SU-DHL-6 (cell line): ENCODE data around the gene ETS1.
A peak's percentile ranks its signal among the peaks of the same experiment; 100 is the strongest.

Experiments
- H2AFZ ChIP-seq: fragments of 200-600 bp; sonication (generic); 2 replicates; pipeline ENCODE4 v1.6.1; 2014; ENCODE audit warnings: low read depth, mild to moderate bottlenecking, moderate library complexity, mixed read lengths, antibody characterized with exemption, low read length; ENCODE audit not compliant: severe bottlenecking
- H3F3A ChIP-seq: fragments of 200-600 bp; shearing (Covaris generic); 2 replicates; pipeline ENCODE4 v1.6.0; 2016; ENCODE audit warnings: antibody characterized with exemption, mild to moderate bottlenecking; ENCODE audit not compliant: insufficient read depth
- H3K27ac ChIP-seq: fragments of 200-600 bp; sonication (generic); 2 replicates; pipeline ENCODE4 v1.5.1; 2016; ENCODE audit warnings: low read depth, mild to moderate bottlenecking, low read length, moderate library complexity, mixed read lengths
- H3K27me3 ChIP-seq: fragments of 200-600 bp; sonication (generic), shearing (Covaris generic); 2 replicates; pipeline ENCODE4 v1.6.0; 2014; ENCODE audit warnings: mild to moderate bottlenecking, low read length
- H3K36me3 ChIP-seq: fragments of 200-600 bp; sonication (generic); 2 replicates; pipeline ENCODE4 v1.6.1; 2014; ENCODE audit warnings: mild to moderate bottlenecking, low read length, mixed read lengths
- H3K4me2 ChIP-seq: fragments of 300-600, 200-600 bp; shearing (Covaris generic), sonication (generic); 2 replicates; pipeline ENCODE4 v1.6.0; 2014; ENCODE audit warnings: low read length, low read depth, mild to moderate bottlenecking; ENCODE audit not compliant: poor library complexity, severe bottlenecking
- H3K4me3 ChIP-seq: fragments of 200-600 bp; sonication (generic); 2 replicates; pipeline ENCODE4 v1.5.1; 2014; ENCODE audit warnings: antibody characterized with exemption, low read length, mild to moderate bottlenecking, mixed read lengths; ENCODE audit not compliant: insufficient read depth, poor library complexity, severe bottlenecking
- H3K79me2 ChIP-seq: fragments of 200-600 bp; sonication (generic); 2 replicates; pipeline ENCODE4 v1.6.1; 2014; ENCODE audit warnings: mild to moderate bottlenecking, low read length, moderate library complexity; ENCODE audit not compliant: insufficient read depth
- H3K9ac ChIP-seq: fragments of 200-600 bp; sonication (generic); 2 replicates; pipeline ENCODE4 v1.7.0; 2014; ENCODE audit warnings: mild to moderate bottlenecking, low read length
- H3K9me2 ChIP-seq: fragments of 200-600 bp; sonication (generic); replicated peaks from 2 replicates; pipeline ENCODE4 v1.6.1; 2014; ENCODE audit warnings: low read length; ENCODE audit not compliant: insufficient read depth
- H3K9me3 ChIP-seq: fragments of 200-600 bp; sonication (generic); 2 replicates; pipeline ENCODE4 v1.6.1; 2014; ENCODE audit warnings: low read length, mixed read lengths; ENCODE audit not compliant: insufficient read depth
- H4K20me1 ChIP-seq: fragments of 200-600 bp; sonication (generic); 2 replicates; pipeline ENCODE4 v1.6.1; 2014; ENCODE audit warnings: low read depth, mild to moderate bottlenecking, antibody characterized with exemption, low read length, moderate library complexity, mixed read lengths
- EZH2phosphoT487 ChIP-seq: fragments of 200-600 bp; sonication (generic), shearing (Covaris generic); conservative IDR thresholded peaks from 2 replicates; pipeline ENCODE4 v1.6.1; 2018; ENCODE audit warnings: mild to moderate bottlenecking, antibody characterized with exemption, low read length, moderate library complexity, mixed read lengths
- TF ChIP-seq, protein P1 (sequence below): fragments of 200-600 bp; sonication (generic); IDR thresholded peaks from one replicate; pipeline ENCODE4 v1.5.1; 2017; ENCODE audit warnings: antibody characterized with exemption, mild to moderate bottlenecking, low read length, moderate library complexity; ENCODE audit not compliant: insufficient read depth, poor library complexity, severe bottlenecking

Gene ETS1

GRCh38 chr11:128487978-128488377, 99.4 kb downstream of the ETS1 start:
- Histone ChIP-seq H3K36me3 (peaks cover 18% of the 10 kb centered on the region; the same call in 1 of the 2 replicates), H3K4me2 (no peak overlapping the region), H3K9me2 (no peaks in the 10 kb centered on the region), H3K79me2 (peaks cover 47% of the 10 kb centered on the region), H3F3A (peaks cover 31% of the 10 kb centered on the region), H2AFZ (no peak overlapping the region), H3K9ac (no peak overlapping the region), H3K4me3 (no peak overlapping the region), H3K9me3 (no peaks in the 10 kb centered on the region), H3K27me3 (no peaks in the 10 kb centered on the region), H3K27ac (no peak overlapping the region), H4K20me1 (no peaks in the 10 kb centered on the region)
- TF ChIP-seq, protein P1, sequence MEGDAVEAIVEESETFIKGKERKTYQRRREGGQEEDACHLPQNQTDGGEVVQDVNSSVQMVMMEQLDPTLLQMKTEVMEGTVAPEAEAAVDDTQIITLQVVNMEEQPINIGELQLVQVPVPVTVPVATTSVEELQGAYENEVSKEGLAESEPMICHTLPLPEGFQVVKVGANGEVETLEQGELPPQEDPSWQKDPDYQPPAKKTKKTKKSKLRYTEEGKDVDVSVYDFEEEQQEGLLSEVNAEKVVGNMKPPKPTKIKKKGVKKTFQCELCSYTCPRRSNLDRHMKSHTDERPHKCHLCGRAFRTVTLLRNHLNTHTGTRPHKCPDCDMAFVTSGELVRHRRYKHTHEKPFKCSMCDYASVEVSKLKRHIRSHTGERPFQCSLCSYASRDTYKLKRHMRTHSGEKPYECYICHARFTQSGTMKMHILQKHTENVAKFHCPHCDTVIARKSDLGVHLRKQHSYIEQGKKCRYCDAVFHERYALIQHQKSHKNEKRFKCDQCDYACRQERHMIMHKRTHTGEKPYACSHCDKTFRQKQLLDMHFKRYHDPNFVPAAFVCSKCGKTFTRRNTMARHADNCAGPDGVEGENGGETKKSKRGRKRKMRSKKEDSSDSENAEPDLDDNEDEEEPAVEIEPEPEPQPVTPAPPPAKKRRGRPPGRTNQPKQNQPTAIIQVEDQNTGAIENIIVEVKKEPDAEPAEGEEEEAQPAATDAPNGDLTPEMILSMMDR = no peak
- TF ChIP-seq EZH2phosphoT487 = no peak

DNA sequence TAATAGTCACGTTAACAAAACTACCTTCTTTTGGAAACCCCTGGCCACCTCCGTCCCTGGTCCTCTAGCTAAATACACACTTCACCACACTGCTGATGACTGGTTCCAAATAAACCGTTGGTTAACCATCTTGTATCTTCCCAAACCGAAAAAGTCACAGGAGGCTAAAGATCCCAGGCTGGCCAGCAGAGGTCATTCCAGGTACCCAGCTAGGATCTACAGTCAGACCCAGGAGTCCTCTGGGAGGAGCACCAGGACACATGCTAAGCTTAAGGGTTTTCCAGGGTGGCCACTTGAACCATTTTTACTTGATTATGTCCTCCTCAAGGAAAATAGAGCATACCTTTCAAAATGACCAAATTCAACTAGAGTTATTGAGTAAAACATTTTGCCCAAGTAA, 103.2 kb downstream of the ETS1 start:
- Histone ChIP-seq H3K9ac (peak overlapping the region; percentile 48; the same call in 1 of the 2 replicates), H3F3A (peaks cover 51% of the 10 kb centered on the region), H2AFZ (no peak overlapping the region), H3K79me2 (peaks cover 44% of the 10 kb centered on the region; the same call in 1 of the 2 replicates), H4K20me1 (no peaks in the 10 kb centered on the region), H3K27ac (peak overlapping the region; percentile 86), H3K36me3 (peaks cover 20% of the 10 kb centered on the region; the same call in 1 of the 2 replicates), H3K27me3 (no peaks in the 10 kb centered on the region), H3K9me3 (no peaks in the 10 kb centered on the region), H3K4me3 (no peak overlapping the region), H3K4me2 (peak overlapping the region; percentile 65), H3K9me2 (no peaks in the 10 kb centered on the region)
- TF ChIP-seq, protein P1 = no peak
- TF ChIP-seq EZH2phosphoT487 = no peak

DNA sequence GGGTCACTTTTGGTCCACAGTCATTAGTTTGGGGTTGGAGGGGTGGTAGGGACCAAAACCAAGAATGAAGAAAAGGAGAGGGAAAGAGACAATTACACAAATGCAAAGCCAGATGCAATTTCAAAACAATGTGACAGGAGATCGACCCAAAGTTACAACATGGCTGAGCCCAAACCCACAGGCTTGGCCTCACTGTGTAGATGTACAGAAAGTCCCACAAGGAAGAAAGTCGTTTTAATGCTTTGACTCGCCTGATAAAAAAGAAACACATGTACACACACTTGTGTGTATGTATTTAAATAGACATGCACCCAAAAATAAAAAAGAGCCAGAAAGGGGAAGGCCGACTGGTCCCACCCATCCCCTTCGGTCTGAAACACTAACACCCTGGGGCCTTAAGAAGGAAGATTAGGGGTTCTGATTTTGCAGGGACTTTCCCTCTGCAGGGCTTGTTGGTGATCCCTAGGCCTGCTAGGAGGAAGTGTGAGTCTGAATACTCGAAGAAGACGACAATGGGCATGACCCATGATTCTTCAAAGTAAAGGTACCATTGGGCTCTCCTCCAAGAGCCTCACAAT, 104.1 kb downstream of the ETS1 start:
- H3K9ac ChIP-seq = peak overlapping the region; percentile 48

More for the DNA sequence above, 104.1 kb downstream of the ETS1 start:
- TF ChIP-seq EZH2phosphoT487 = no peak
- TF ChIP-seq, protein P1 = no peak
- H4K20me1 ChIP-seq = no peaks in the 10 kb centered on the region
- H3K9me2 ChIP-seq = no peaks in the 10 kb centered on the region
- H3K27ac ChIP-seq = peak overlapping the region; percentile 86
- no peaks in the 10 kb centered on the region for H3K27me3 ChIP-seq
- H2AFZ ChIP-seq = no peak overlapping the region
- H3K36me3 ChIP-seq = peaks cover 19% of the 10 kb centered on the region; the same call in 1 of the 2 replicates
- peaks cover 57% of the 10 kb centered on the region for H3F3A ChIP-seq
- peaks cover 43% of the 10 kb centered on the region; the same call in 1 of the 2 replicates for H3K79me2 ChIP-seq
- no peaks in the 10 kb centered on the region for H3K9me3 ChIP-seq
- peak overlapping the region; percentile 65 for H3K4me2 ChIP-seq
- H3K4me3 ChIP-seq = no peak overlapping the region
